Measurements from ENCODE around the gene FXYD6.

- no peak for TF ChIP-seq POLR2A (IDR thresholded peaks at IDR 0.05; ENCODE audit: extremely low read depth, insufficient read length)
- TF ChIP-seq, protein P1, sequence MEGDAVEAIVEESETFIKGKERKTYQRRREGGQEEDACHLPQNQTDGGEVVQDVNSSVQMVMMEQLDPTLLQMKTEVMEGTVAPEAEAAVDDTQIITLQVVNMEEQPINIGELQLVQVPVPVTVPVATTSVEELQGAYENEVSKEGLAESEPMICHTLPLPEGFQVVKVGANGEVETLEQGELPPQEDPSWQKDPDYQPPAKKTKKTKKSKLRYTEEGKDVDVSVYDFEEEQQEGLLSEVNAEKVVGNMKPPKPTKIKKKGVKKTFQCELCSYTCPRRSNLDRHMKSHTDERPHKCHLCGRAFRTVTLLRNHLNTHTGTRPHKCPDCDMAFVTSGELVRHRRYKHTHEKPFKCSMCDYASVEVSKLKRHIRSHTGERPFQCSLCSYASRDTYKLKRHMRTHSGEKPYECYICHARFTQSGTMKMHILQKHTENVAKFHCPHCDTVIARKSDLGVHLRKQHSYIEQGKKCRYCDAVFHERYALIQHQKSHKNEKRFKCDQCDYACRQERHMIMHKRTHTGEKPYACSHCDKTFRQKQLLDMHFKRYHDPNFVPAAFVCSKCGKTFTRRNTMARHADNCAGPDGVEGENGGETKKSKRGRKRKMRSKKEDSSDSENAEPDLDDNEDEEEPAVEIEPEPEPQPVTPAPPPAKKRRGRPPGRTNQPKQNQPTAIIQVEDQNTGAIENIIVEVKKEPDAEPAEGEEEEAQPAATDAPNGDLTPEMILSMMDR (IDR thresholded peaks at IDR 0.05; ENCODE audit: low read depth, low read length) = no peak
Observed at GRCh38 chr11:117831661-117832415, 44.6 kb downstream of the FXYD6 start.

All from NB4 (cell line).